Thyroid gland (tissue), 4 donors: ENCODE data around the gene PSAP.

Experiments used
- CTCF ChIP-seq, 6 experiments: fragments of 200-600 bp in 3 of 6; fragments of 450-650 bp in 3 of 6; sonication (generic) in 3 of 6; IDR thresholded peaks; one replicate each; pipeline ENCODE4 v1.5.1; 2016 to 2019; ENCODE audit warnings: antibody characterized with exemption in 6 of 6, mild to moderate bottlenecking in 2 of 6, inconsistent platforms in 1 of 6, moderate library complexity in 1 of 6
- POLR2A ChIP-seq, 2 donors: fragments of 450-650 bp; IDR thresholded peaks; one replicate each; pipeline ENCODE4 v1.6.1; 2017; ENCODE audit warnings: antibody characterized with exemption in 2 of 2, mild to moderate bottlenecking in 2 of 2, moderate library complexity in 1 of 2

DNA sequence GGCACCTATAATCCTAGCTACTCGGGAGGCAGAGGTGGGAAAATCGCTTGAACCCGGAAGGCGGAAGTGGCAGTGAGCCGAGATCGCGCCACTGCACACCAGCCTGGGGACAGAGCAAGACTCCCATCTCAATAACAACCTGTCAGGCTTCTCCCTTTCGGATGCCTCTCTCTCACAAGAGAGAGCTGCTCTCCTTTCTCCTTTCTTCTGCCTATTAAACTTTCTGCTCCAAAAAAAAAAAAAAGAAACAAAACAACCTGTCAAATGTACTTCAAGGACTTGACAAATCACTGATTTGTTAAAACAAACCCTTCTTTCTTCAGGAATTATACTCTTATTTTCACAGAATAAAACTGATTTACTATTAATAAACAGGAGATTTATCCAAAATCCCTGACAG is 3.6 kb downstream of the PSAP start:
- TF ChIP-seq CTCF (IDR thresholded peaks at IDR 0.05) (no peak), POLR2A (IDR thresholded peaks at IDR 0.05) (no peak)
